MM.1S (cell line): Measurements from ENCODE around the gene OR1F1.

Experiments
- DNase-seq: peaks from one replicate; pipeline ENCODE4 v3.0.0-alpha.2; 2015
- H2AFZ ChIP-seq: fragments of 300-600 bp; sonication (generic); 2 replicates; pipeline ENCODE4 v1.6.0; 2016; ENCODE audit warnings: antibody characterized with exemption, low read length
- H3F3A ChIP-seq: fragments of 300-600 bp; sonication (generic); 2 replicates; pipeline ENCODE4 v1.6.1; 2016; ENCODE audit warnings: mild to moderate bottlenecking, antibody characterized with exemption, low read length, moderate library complexity, mixed read lengths; ENCODE audit not compliant: insufficient read depth
- H3K27ac ChIP-seq: fragments of 300-600 bp; sonication (generic); 2 replicates; pipeline ENCODE4 v1.5.1; 2016; ENCODE audit warnings: mild to moderate bottlenecking, low read length
- H3K27me3 ChIP-seq: fragments of 300-600 bp; sonication (generic); replicated peaks from 2 replicates; pipeline ENCODE4 v1.6.0; 2016; ENCODE audit warnings: low read length; ENCODE audit not compliant: insufficient read depth
- H3K36me3 ChIP-seq: fragments of 300-600 bp; sonication (generic); replicated peaks from 2 replicates; pipeline ENCODE4 v1.6.1; 2016; ENCODE audit warnings: mild to moderate bottlenecking, low read length, mixed read lengths; ENCODE audit not compliant: insufficient read depth
- H3K4me1 ChIP-seq: fragments of 300-600 bp; sonication (generic); 2 replicates; pipeline ENCODE4 v1.6.1; 2016; ENCODE audit warnings: low read length, mixed read lengths
- H3K4me2 ChIP-seq: fragments of 300-600 bp; sonication (generic); 2 replicates; pipeline ENCODE4 v1.6.0; 2016; ENCODE audit warnings: low read depth, low read length
- H3K4me3 ChIP-seq: fragments of 300-600 bp; sonication (generic); 2 replicates; pipeline ENCODE4 v1.5.1; 2016; ENCODE audit warnings: low read length, mixed read lengths
- H3K79me2 ChIP-seq: fragments of 300-600 bp; sonication (generic); 2 replicates; pipeline ENCODE4 v1.6.1; 2016; ENCODE audit warnings: mixed run types, low read length, mixed read lengths
- H3K9ac ChIP-seq: fragments of 300-600 bp; sonication (generic); 2 replicates; pipeline ENCODE4 v1.6.1; 2016; ENCODE audit warnings: low read length, mixed read lengths
- H3K9me2 ChIP-seq: fragments of 300-600 bp; sonication (generic); replicated peaks from 2 replicates; pipeline ENCODE4 v1.6.1; 2016; ENCODE audit warnings: mild to moderate bottlenecking, low read length, mixed read lengths; ENCODE audit not compliant: insufficient read depth
- H3K9me3 ChIP-seq: fragments of 300-600 bp; sonication (generic); replicated peaks from 2 replicates; pipeline ENCODE4 v1.6.1; 2016; ENCODE audit warnings: mild to moderate bottlenecking, low read length, mixed read lengths; ENCODE audit not compliant: insufficient read depth
- H4K20me1 ChIP-seq: fragments of 300-600 bp; sonication (generic); 2 replicates; pipeline ENCODE4 v1.6.1; 2016; ENCODE audit warnings: mild to moderate bottlenecking, low read length, moderate library complexity, mixed read lengths; ENCODE audit not compliant: insufficient read depth
- EZH2 ChIP-seq: fragments of 300-600 bp; sonication (generic); optimal IDR thresholded peaks from 2 replicates; pipeline ENCODE3; 2017; ENCODE audit warnings: low read depth, mild to moderate bottlenecking, antibody characterized with exemption, low read length, mixed read lengths
- EZH2phosphoT487 ChIP-seq: fragments of 300-600 bp; sonication (generic); IDR thresholded peaks from 2 replicates; pipeline ENCODE4 v1.6.1; 2018; ENCODE audit warnings: antibody characterized with exemption, low read length
- TF ChIP-seq, protein P1 (sequence below): fragments of 300-600 bp; sonication (generic); IDR thresholded peaks from 2 replicates; pipeline ENCODE4 v1.5.1; 2016; ENCODE audit warnings: antibody characterized with exemption, low read length, mixed read lengths

OR1F1 gene

DNA sequence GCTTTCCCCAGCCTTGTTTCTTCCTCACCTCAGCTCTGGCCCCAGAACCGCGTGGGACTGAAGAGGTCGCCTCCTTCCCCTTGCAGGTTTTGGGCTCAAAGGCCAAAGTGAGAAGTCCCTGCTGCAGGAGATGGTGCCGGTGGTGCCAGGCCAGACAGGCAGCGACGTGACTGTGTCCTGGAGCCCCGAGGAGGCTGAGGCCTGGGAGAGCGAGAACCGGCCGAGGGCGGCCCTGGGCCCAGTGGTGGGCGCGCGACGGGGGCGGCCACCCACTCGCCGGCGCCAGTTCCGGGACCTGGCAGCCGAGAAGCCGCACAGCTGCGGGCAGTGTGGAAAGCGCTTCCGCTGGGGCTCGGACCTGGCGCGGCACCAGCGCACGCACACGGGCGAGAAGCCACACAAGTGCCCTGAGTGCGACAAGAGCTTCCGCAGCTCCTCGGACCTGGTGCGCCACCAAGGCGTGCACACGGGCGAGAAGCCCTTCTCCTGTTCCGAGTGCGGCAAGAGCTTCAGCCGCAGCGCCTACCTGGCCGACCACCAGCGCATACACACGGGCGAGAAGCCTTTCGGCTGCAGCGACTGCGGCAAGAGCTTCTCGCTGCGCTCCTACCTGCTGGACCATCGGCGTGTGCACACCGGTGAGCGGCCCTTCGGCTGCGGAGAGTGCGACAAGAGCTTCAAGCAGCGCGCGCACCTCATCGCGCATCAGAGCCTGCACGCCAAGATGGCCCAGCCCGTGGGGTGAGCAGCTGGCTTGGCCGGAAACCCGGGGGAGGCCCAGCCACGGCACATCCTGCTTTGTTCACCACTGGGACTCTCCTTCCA is 47.2 kb upstream of the OR1F1 start:
- Histone ChIP-seq H3K27me3 (peaks cover 18% of the 10 kb centered on the region), H3K4me3 (no peak overlapping the region), H3K27ac (no peak overlapping the region), H3F3A (no peaks in the 10 kb centered on the region), H3K9me3 (no peaks in the 10 kb centered on the region), H3K4me1 (no peaks in the 10 kb centered on the region), H3K36me3 (no peaks in the 10 kb centered on the region), H3K9me2 (no peaks in the 10 kb centered on the region), H2AFZ (no peak overlapping the region), H4K20me1 (no peaks in the 10 kb centered on the region), H3K4me2 (no peak overlapping the region), H3K79me2 (no peaks in the 10 kb centered on the region), H3K9ac (no peak overlapping the region)
- DNase-seq: no peak
- TF ChIP-seq EZH2phosphoT487: no peak
- TF ChIP-seq, protein P1, sequence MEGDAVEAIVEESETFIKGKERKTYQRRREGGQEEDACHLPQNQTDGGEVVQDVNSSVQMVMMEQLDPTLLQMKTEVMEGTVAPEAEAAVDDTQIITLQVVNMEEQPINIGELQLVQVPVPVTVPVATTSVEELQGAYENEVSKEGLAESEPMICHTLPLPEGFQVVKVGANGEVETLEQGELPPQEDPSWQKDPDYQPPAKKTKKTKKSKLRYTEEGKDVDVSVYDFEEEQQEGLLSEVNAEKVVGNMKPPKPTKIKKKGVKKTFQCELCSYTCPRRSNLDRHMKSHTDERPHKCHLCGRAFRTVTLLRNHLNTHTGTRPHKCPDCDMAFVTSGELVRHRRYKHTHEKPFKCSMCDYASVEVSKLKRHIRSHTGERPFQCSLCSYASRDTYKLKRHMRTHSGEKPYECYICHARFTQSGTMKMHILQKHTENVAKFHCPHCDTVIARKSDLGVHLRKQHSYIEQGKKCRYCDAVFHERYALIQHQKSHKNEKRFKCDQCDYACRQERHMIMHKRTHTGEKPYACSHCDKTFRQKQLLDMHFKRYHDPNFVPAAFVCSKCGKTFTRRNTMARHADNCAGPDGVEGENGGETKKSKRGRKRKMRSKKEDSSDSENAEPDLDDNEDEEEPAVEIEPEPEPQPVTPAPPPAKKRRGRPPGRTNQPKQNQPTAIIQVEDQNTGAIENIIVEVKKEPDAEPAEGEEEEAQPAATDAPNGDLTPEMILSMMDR: no peak
- no peak for TF ChIP-seq EZH2

- no peaks in the 10 kb centered on the region for H3K4me1 ChIP-seq
- peaks cover 18% of the 10 kb centered on the region for H3K27me3 ChIP-seq
- H4K20me1 ChIP-seq: no peaks in the 10 kb centered on the region
- no peak overlapping the region for H3K27ac ChIP-seq
- no peaks in the 10 kb centered on the region for H3F3A ChIP-seq
- no peaks in the 10 kb centered on the region for H3K36me3 ChIP-seq
- H3K9me3 ChIP-seq: no peaks in the 10 kb centered on the region
- TF ChIP-seq, protein P1: no peak
- no peak for TF ChIP-seq EZH2phosphoT487
- no peaks in the 10 kb centered on the region for H3K79me2 ChIP-seq
- no peak overlapping the region for H2AFZ ChIP-seq
- no peak overlapping the region for H3K4me3 ChIP-seq
- H3K4me2 ChIP-seq: no peak overlapping the region
- H3K9ac ChIP-seq: no peak overlapping the region
- H3K9me2 ChIP-seq: no peaks in the 10 kb centered on the region
- DNase-seq: no peak
Observed at GRCh38 chr16:3141781-3142311, 46.2 kb upstream of the OR1F1 start.

GRCh38 chr16:3142327-3142726 is 45.7 kb upstream of the OR1F1 start:
- Histone ChIP-seq H3K9me2 (no peaks in the 10 kb centered on the region), H3K27me3 (peaks cover 18% of the 10 kb centered on the region), H3K9ac (no peak overlapping the region), H3K9me3 (no peaks in the 10 kb centered on the region), H3K79me2 (no peaks in the 10 kb centered on the region), H3K4me1 (no peaks in the 10 kb centered on the region), H4K20me1 (no peaks in the 10 kb centered on the region), H3K36me3 (no peaks in the 10 kb centered on the region), H3K4me3 (no peak overlapping the region), H3F3A (no peaks in the 10 kb centered on the region), H3K4me2 (no peak overlapping the region), H2AFZ (no peak overlapping the region), H3K27ac (no peak overlapping the region)
- no peak for DNase-seq
- TF ChIP-seq EZH2 (no peak), EZH2phosphoT487 (no peak)
- TF ChIP-seq, protein P1: no peak
